Myometrial cell (primary cell): ENCODE data around the gene DPEP1. TPM values are rescaled to one million over a fixed set of nuclear protein-coding genes. Genes with fewer than 3 reads are reported as not detected.

ENCODE experiments used
- total RNA-seq: library from RNA; depleted of rRNA; stranded (reverse); fragments of >200 nt; gene quantifications from 2 replicates; pipeline ENCODE4 v1.2.3, GENCODE V29; 2015

Gene DPEP1
- not detected in 2 replicates for total RNA-seq

DNA sequence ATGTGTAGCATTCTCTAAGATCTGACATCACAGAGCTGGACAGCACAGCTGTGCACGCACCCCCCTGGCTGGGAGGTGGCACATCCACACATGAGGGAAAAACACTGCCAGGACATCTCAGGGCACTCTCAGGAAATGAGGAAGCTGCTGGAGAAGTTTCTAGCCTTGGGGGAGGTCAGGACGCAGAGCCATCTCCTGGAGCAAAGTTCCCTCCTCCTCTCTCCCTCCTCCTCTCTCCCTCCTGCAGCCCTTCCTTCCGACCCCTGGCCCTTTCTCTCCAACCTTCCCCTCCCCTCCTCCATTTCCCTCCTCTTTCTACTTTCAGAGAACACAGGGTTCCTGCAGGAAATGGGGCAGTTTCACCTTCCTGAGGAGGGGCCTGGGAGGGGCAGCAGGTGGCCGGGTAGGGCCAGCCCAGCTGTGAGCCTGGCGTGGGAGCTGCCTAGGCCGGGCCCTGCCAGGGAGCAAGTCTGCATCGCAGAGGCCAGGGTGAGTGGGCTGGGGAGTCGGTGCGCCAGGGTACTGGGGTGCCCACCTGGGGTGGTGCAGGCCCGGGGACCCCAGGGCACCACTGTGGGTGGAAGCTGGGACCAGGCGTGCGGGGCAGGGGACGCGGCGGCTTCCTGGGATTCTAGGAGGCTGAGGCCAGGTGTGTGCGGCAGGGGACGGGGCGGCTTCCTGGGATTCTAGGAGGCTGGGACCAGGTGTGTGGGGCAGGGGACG is at the start of gene DPEP1:
Gene DPEP1 (plus strand): TSS at position 412 of the 723 bp plus-strand sequence. CDS start 16,769 bp downstream, outside the sequence.

GRCh38 chr16:89575247-89576152 is 37.9 kb upstream of the DPEP1 start, which contains the start of gene CPNE7:
Gene CPNE7 (plus strand): TSS chr16:89575758. CDS start chr16:89575898, 140 bp downstream.

GRCh38 chr16:89657442-89658220 is 44.2 kb downstream of the DPEP1 start, which contains the start of the genes CHMP1A and SPATA33:
Gene CHMP1A (minus strand): TSS chr16:89657708. CDS start chr16:89657588, 120 bp downstream.
Gene SPATA33 (plus strand): TSS chr16:89657836. CDS start chr16:89657912, 76 bp downstream.

GRCh38 chr16:89686520-89687091 is 73.2 kb downstream of the DPEP1 start, which contains the start of gene CDK10:
Gene CDK10 (plus strand): TSS chr16:89686689. CDS start chr16:89686711, 22 bp downstream.

Other genes starting within 250 kb of the DPEP1 start
- gene ANKRD11, start 123.1 kb upstream of the DPEP1 start, total RNA-seq, result 42.7 and 45.7 TPM in 2 replicates
- 103 and 136 TPM in 2 replicates for gene SPG7, start 105.2 kb upstream of the DPEP1 start, total RNA-seq
- gene RPL13, start 53.0 kb upstream of the DPEP1 start, total RNA-seq, result 5,767 and 7,100 TPM in 2 replicates
- gene CPNE7, start 37.9 kb upstream of the DPEP1 start, total RNA-seq, result 14.7 and 24.5 TPM in 2 replicates
- gene CHMP1A, start 44.1 kb downstream of the DPEP1 start, total RNA-seq, result 96.6 and 148 TPM in 2 replicates
- gene SPATA33, start 44.2 kb downstream of the DPEP1 start, total RNA-seq, result 1.7 and 5.7 TPM in 2 replicates
- 43.2 and 54.9 TPM in 2 replicates for gene CDK10, start 73.0 kb downstream of the DPEP1 start, total RNA-seq
- 9.9 and 19.3 TPM in 2 replicates for gene SPATA2L, start 88.1 kb downstream of the DPEP1 start, total RNA-seq
- 9.0 and 15.6 TPM in 2 replicates for gene VPS9D1, start 107.3 kb downstream of the DPEP1 start, total RNA-seq
- 7.2 and 8.2 TPM in 2 replicates for gene ZNF276, start 107.9 kb downstream of the DPEP1 start, total RNA-seq
- 14.4 and 26.9 TPM in 2 replicates for gene FANCA, start 203.0 kb downstream of the DPEP1 start, total RNA-seq
- 1.6 and 4.0 TPM in 2 replicates for gene SPIRE2, start 214.8 kb downstream of the DPEP1 start, total RNA-seq